HepG2 (cell line): ENCODE results near the gene UBA6. TPM values are rescaled to one million over a fixed set of nuclear protein-coding genes. Genes with fewer than 3 reads are reported as not detected.

Experiments
- ATAC-seq: fragments of 200-7000 bp; cut with Tn5 transposase; 3 replicates; pipeline ENCODE4 v1.9.1; 2020; ENCODE audit warnings: mild to moderate bottlenecking, moderate library complexity
- BruUV-seq: library from RNA; stranded (reverse); fragments of 400-500 nt; replicated peaks from 2 replicates; lab custom pipeline; 2021; lab: Mats Ljungman, UMichigan
- CTCF ChIA-PET: fragments of 300-600 bp; formaldehyde crosslinking; extraction: SDS; loops from one replicate; lab custom pipeline; 2021; ENCODE audit warnings: low total read pairs, inconsistent platforms, low intra/inter-chr PET ratio; lab: Yijun Ruan, JAX
- POLR2A ChIA-PET: fragments of 350-600 bp; sonication (Branson Sonifier 250); formaldehyde crosslinking; loops from one replicate; lab custom pipeline; 2020; ENCODE audit warnings: antibody characterized with exemption, inconsistent platforms; lab: Yijun Ruan, JAX
- DNase-seq: peaks from one replicate; pipeline ENCODE4 v3.0.0-alpha.2; 2015; ENCODE audit warnings: low spot score
- FAIRE-seq: peaks from 3 replicates; lab custom pipeline; 2011; peaks lifted over from hg19 to GRCh38; lab: Jason Lieb, UNC
- H2AFZ ChIP-seq: one replicate; pipeline ENCODE4 v1.6.1; 2011; ENCODE audit warnings: low read length, inconsistent platforms
- H3K27ac ChIP-seq: fragments of 300-600 bp; 3 replicates; pipeline ENCODE4 v1.8.0; 2011; ENCODE audit warnings: mixed run types, mild to moderate bottlenecking, mixed read lengths, low read length, inconsistent platforms; ENCODE audit not compliant: insufficient read depth; ENCODE audit errors: extremely low read length
- H3K27me3 ChIP-seq, 2 experiments: fragments of 200-600 bp in 1 of 2; 2 replicates in 1 of 2; 3 replicates in 1 of 2; pipeline versions ENCODE4 v1.6.0 to v1.8.0; 2011; ENCODE audit warnings: low read length in 2 of 2, mild to moderate bottlenecking in 2 of 2, moderate library complexity in 2 of 2, inconsistent platforms in 1 of 2; ENCODE audit not compliant: insufficient read depth in 2 of 2, control insufficient read depth in 1 of 2
- H3K36me3 ChIP-seq, 2 experiments: fragments of 200-600 bp in 1 of 2; replicated peaks in 1 of 2; 2 replicates in 1 of 2; 3 replicates in 1 of 2; pipeline versions ENCODE4 v1.5.1 to v1.8.0; 2011; ENCODE audit warnings: low read length in 2 of 2, inconsistent platforms in 1 of 2; ENCODE audit not compliant: insufficient read depth in 2 of 2, control insufficient read depth in 1 of 2
- H3K4me1 ChIP-seq: 2 replicates; pipeline ENCODE4 v1.5.1; 2012; ENCODE audit warnings: low read length, inconsistent platforms; ENCODE audit not compliant: insufficient read depth
- H3K4me2 ChIP-seq: 2 replicates; pipeline ENCODE4 v1.6.0; 2011; ENCODE audit warnings: low read depth, low read length, inconsistent platforms
- H3K4me3 ChIP-seq, 3 experiments: fragments of 200-600 bp in 1 of 3; sonication (generic), shearing (Covaris generic) in 1 of 3; replicated peaks in 1 of 3; 2 replicates each; pipeline ENCODE4 v1.5.1; 2011 to 2016; ENCODE audit warnings: low read length in 3 of 3, inconsistent platforms in 2 of 3, low read depth in 2 of 3, mild to moderate bottlenecking in 2 of 3, control low read depth in 1 of 3, mixed read lengths in 1 of 3; ENCODE audit not compliant: insufficient read depth in 1 of 3
- H3K79me2 ChIP-seq: one replicate; pipeline ENCODE4 v1.6.1; 2011; ENCODE audit warnings: low read length, inconsistent platforms; ENCODE audit not compliant: insufficient read depth
- H3K9ac ChIP-seq: 2 replicates; pipeline ENCODE4 v1.6.0; 2011; ENCODE audit warnings: mild to moderate bottlenecking, low read depth, low read length, inconsistent platforms; ENCODE audit not compliant: insufficient read depth
- H3K9me3 ChIP-seq: 2 replicates; pipeline ENCODE4 v1.5.1; 2012; ENCODE audit warnings: mild to moderate bottlenecking, low read length
- H4K20me1 ChIP-seq: 2 replicates; pipeline ENCODE4 v1.6.0; 2011; ENCODE audit warnings: inconsistent platforms, mild to moderate bottlenecking, low read length, moderate library complexity; ENCODE audit not compliant: insufficient read depth
- BCL3 ChIP-seq: sonication (generic); formaldehyde crosslinking; IDR thresholded peaks from 2 replicates; pipeline ENCODE4 v1.5.1; 2020; ENCODE audit warnings: mild to moderate bottlenecking, missing genetic modification reagents, moderate library complexity
- DMAP1 ChIP-seq: IDR thresholded peaks from 2 replicates; pipeline ENCODE4 v1.6.1; 2016
- KLF6 ChIP-seq: IDR thresholded peaks from 2 replicates; pipeline ENCODE4 v1.8.0; 2016; ENCODE audit warnings: missing biosample characterization, missing genetic modification reagents
- MLXIP ChIP-seq: sonication (generic); formaldehyde crosslinking; IDR thresholded peaks from 2 replicates; pipeline ENCODE4 v1.9.0; 2021; ENCODE audit warnings: missing genetic modification reagents, borderline replicate concordance
- ZFYVE20 ChIP-seq: sonication (generic); formaldehyde crosslinking; IDR thresholded peaks from 2 replicates; pipeline ENCODE4 v1.8.0; 2023; ENCODE audit warnings: low read depth, mild to moderate bottlenecking, moderate library complexity, missing genetic modification reagents, borderline replicate concordance
- ZNF260 ChIP-seq: sonication (generic); formaldehyde crosslinking; IDR thresholded peaks from 2 replicates; pipeline ENCODE4 v1.4.0; 2020; ENCODE audit warnings: missing genetic modification reagents, low read depth, mild to moderate bottlenecking, borderline replicate concordance
- ZNF30 ChIP-seq: sonication (generic); formaldehyde crosslinking; IDR thresholded peaks from 2 replicates; pipeline ENCODE4 v1.5.0; 2020; ENCODE audit warnings: mild to moderate bottlenecking, missing genetic modification reagents
- ZNF318 ChIP-seq: sonication (generic); formaldehyde crosslinking; IDR thresholded peaks from 2 replicates; pipeline ENCODE4 v1.4.0; 2020; ENCODE audit warnings: mild to moderate bottlenecking, missing genetic modification reagents
- ZNF354B ChIP-seq: sonication (generic); formaldehyde crosslinking; IDR thresholded peaks from 2 replicates; pipeline ENCODE4 v1.8.0; 2022; ENCODE audit warnings: mild to moderate bottlenecking, missing genetic modification reagents
- ZNF678 ChIP-seq: sonication (generic); formaldehyde crosslinking; IDR thresholded peaks from 2 replicates; pipeline ENCODE4 v1.4.0; 2020; ENCODE audit warnings: mild to moderate bottlenecking, missing genetic modification reagents
- WGBS: methylation state at CpG from one replicate; pipeline ENCODE4 v1.1.6; 2017; ENCODE audit warnings: low lambda C conversion rate; 5-methylcytosine and 5-hydroxymethylcytosine counted together
- in situ Hi-C: cut with HindIII; loops from 2 replicates; pipeline ENCODE4 v1.10.0; 2017; ENCODE audit warnings: low pct_unique_long_range_greater_than_20kb; ENCODE audit not compliant: extremely low pct_ligation_motif_present
- intact Hi-C: fragments of 100-400 bp; cut with micrococcal nuclease; formaldehyde crosslinking; loops from one replicate; pipeline ENCODE4 v1.10.0; 2022; ENCODE audit not compliant: unreplicated experiment
- polyA plus RNA-seq, 8 experiments: library from polyadenylated mRNA; depleted of rRNA in 3 of 8; stranded (reverse) in 7 of 8; unstranded in 1 of 8; fragments of >200 nt; fragmentation: Illumina TruSeq in 4 of 8; extraction: Trizol in 4 of 8; gene quantifications; 2 replicates each; pipeline versions ENCODE4 v1.2.1 to v1.2.3, GENCODE V29; 2011 to 2016; ENCODE audit warnings: low read depth in 4 of 8, missing spikeins in 1 of 8, mixed read lengths in 1 of 8; ENCODE audit not compliant: insufficient read depth in 1 of 8
- total RNA-seq, 5 experiments: library from RNA; depleted of rRNA; stranded (reverse); fragments of >200 nt; fragmentation: Illumina TruSeq; extraction: Trizol; gene quantifications; 2 replicates each; pipeline ENCODE4 v1.2.3, GENCODE V29; 2016; ENCODE audit warnings: low read depth in 1 of 5

UBA6 gene
- total and polyA plus RNA-seq, 2 of the 13 experiments (the other 11 are each of a cell fraction or from before 2014, with no cell fraction given): 33.3 to 75.4 TPM

GRCh38 chr4:67615119-67615518 is 85.8 kb downstream of the UBA6 start (continued):
- no peak for TF ChIP-seq MLXIP
- TF ChIP-seq KLF6 (CRISPR knock-in tag): no peak
- TF ChIP-seq ZNF354B (CRISPR knock-in tag): no peak
- no peak for TF ChIP-seq ZNF30 (CRISPR knock-in tag)
- no peak for TF ChIP-seq DMAP1 (CRISPR knock-in tag)

GRCh38 chr4:67614186-67614585 is 86.8 kb downstream of the UBA6 start:
- Histone ChIP-seq H4K20me1 (no peaks in the 10 kb centered on the region), H3K9me3 (peaks cover 4% of the 10 kb centered on the region; the same call in 1 of the 2 replicates), H3K4me1 (no peaks in the 10 kb centered on the region), H2AFZ (no peak overlapping the region), H3K36me3 (peaks cover 2 to 8% of the 10 kb centered on the region in 2 experiments; a peak in 2 of 5 replicates), H3K27me3 (no peaks in the 10 kb centered on the region), H3K79me2 (no peaks in the 10 kb centered on the region), H3K4me2 (no peak overlapping the region), H3K27ac (no peak overlapping the region), H3K9ac (no peak overlapping the region), H3K4me3 (no peak overlapping the region)
- ATAC-seq: no peak
- BruUV-seq: no TSS peak
- no peak for DNase-seq
- in situ Hi-C loops: no loop called here
- intact Hi-C loops: no loop called here
- no peak for FAIRE-seq
- POLR2A ChIA-PET: no interaction called here
- CTCF ChIA-PET: no interaction called here
- 88% methylated on average over 4 of the region's 4 CpGs for WGBS
- TF ChIP-seq ZFYVE20 (CRISPR knock-in tag) (no peak), ZNF678 (CRISPR knock-in tag) (no peak), BCL3 (CRISPR knock-in tag) (no peak), ZNF260 (no peak), ZNF318 (CRISPR knock-in tag) (no peak)
